Astrocyte (in vitro differentiated cells and primary cell): ENCODE results near the gene FITM1.

ENCODE experiments used
- EZH2 ChIP-seq: IDR thresholded peaks from 2 replicates; pipeline ENCODE4 v1.6.1; 2012; ENCODE audit warnings: mild to moderate bottlenecking, low read length, inconsistent platforms; ENCODE audit not compliant: insufficient read depth
- TF ChIP-seq, protein P1 (sequence below): IDR thresholded peaks from 2 replicates; pipeline ENCODE4 v1.5.1; 2011; ENCODE audit warnings: low read depth, mild to moderate bottlenecking, inconsistent platforms, low read length, moderate library complexity; ENCODE audit not compliant: insufficient read depth

DNA sequence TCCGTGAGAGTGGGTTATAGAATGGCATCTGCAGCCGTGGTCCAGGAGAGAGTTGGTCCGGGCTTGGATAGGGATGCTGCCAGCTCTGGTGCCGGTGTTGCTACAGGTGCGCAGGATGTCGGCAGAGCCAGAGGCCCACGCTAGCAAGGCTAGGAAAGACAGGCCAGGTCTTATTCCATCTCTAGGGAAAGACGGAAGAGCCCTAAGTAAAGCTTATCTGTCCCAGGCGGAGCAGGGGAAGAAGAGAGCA lies 5.0 kb downstream of the FITM1 start:
- TF ChIP-seq, protein P1, sequence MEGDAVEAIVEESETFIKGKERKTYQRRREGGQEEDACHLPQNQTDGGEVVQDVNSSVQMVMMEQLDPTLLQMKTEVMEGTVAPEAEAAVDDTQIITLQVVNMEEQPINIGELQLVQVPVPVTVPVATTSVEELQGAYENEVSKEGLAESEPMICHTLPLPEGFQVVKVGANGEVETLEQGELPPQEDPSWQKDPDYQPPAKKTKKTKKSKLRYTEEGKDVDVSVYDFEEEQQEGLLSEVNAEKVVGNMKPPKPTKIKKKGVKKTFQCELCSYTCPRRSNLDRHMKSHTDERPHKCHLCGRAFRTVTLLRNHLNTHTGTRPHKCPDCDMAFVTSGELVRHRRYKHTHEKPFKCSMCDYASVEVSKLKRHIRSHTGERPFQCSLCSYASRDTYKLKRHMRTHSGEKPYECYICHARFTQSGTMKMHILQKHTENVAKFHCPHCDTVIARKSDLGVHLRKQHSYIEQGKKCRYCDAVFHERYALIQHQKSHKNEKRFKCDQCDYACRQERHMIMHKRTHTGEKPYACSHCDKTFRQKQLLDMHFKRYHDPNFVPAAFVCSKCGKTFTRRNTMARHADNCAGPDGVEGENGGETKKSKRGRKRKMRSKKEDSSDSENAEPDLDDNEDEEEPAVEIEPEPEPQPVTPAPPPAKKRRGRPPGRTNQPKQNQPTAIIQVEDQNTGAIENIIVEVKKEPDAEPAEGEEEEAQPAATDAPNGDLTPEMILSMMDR = no peak
- TF ChIP-seq EZH2 = no peak
